GM13976 (cell line): ENCODE results near the gene CRYL1.

Experiments used
- DNase-seq: peaks from one replicate; pipeline ENCODE4 v3.0.0; 2012; ENCODE audit warnings: low spot score
- in situ Hi-C: fragments of 300-500 bp; cut with MboI; formaldehyde crosslinking; loops from one replicate; pipeline ENCODE4 v1.12.0; 2022; ENCODE audit warnings: low sequenced_read_pairs, mixed read lengths, inconsistent platforms; ENCODE audit not compliant: unreplicated experiment
- TF ChIP-seq, protein P1 (sequence below): IDR thresholded peaks from 2 replicates; pipeline ENCODE4 v1.5.1; 2012; ENCODE audit warnings: borderline replicate concordance, mild to moderate bottlenecking; ENCODE audit not compliant: insufficient read depth; ENCODE audit errors: extremely low read depth, missing control alignments, control extremely low read depth

Gene CRYL1

DNA sequence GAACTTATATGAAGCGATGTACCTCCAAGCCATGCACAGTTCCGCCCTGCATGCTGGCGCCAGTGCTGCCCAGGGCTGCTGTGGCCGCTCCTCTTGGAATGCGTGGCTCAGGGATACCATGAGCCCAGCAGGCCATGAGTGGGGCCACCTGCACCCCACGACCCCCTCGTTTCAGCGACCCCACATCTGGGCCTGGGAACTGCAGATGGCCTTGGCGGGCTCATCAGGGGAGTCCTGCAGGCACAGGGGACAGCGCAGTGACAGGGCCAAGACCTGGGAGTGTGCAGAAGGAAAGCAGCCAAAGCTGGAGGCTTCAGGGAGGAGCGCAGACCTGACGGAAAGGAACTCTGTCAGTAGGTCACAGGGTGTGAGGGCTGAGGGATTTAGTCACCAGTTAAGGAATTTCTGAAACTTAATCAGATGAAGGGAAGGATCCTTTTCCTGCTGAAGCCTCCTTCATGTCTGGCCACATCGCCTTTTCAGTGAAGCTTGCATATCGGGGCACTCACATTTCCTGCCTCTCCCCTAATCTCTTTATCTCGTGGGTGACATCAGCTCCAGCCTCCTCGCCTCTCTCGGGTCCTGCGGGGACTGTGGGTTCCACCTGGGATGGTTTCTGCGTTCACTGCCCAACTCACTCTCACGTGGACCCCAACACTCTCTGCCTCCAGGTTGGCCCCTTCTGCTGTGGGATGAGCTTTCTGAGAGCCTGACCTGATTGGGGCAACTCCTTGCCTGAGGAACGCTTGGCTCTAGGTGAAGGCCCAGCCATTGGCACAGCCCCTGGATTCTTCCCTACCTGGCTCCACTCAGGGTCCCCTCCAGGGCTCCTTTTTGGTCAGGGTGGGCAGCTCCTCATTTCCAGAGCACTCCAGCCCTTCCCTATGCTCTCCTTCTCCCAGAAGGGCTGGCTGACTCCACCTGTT lies 123.5 kb downstream of the CRYL1 start:
- no peak for DNase-seq
- in situ Hi-C loops = no loop called here
- TF ChIP-seq, protein P1, sequence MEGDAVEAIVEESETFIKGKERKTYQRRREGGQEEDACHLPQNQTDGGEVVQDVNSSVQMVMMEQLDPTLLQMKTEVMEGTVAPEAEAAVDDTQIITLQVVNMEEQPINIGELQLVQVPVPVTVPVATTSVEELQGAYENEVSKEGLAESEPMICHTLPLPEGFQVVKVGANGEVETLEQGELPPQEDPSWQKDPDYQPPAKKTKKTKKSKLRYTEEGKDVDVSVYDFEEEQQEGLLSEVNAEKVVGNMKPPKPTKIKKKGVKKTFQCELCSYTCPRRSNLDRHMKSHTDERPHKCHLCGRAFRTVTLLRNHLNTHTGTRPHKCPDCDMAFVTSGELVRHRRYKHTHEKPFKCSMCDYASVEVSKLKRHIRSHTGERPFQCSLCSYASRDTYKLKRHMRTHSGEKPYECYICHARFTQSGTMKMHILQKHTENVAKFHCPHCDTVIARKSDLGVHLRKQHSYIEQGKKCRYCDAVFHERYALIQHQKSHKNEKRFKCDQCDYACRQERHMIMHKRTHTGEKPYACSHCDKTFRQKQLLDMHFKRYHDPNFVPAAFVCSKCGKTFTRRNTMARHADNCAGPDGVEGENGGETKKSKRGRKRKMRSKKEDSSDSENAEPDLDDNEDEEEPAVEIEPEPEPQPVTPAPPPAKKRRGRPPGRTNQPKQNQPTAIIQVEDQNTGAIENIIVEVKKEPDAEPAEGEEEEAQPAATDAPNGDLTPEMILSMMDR = no peak

DNA sequence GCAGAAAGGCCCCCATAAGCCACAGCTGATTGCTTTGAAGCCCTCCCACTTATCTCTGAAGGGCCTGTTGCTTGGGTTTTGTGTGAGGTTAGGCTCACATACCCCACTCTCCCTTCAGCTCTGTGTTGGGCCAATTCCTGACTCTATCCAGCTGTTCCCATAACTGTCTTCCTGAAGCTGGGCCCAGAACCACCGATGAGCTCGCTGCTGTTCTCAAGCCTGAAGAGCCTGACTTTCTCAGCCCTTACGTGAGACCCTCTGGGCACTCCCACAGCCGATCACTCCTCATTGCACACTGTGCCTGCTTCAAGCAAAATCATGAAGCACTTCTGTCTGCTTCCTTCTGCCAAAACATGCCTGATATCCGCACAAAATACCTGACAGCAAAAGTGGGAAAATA lies 124.1 kb downstream of the CRYL1 start:
- TF ChIP-seq, protein P1 = no peak
- no peak for DNase-seq
- in situ Hi-C loops = no loop called here

DNA sequence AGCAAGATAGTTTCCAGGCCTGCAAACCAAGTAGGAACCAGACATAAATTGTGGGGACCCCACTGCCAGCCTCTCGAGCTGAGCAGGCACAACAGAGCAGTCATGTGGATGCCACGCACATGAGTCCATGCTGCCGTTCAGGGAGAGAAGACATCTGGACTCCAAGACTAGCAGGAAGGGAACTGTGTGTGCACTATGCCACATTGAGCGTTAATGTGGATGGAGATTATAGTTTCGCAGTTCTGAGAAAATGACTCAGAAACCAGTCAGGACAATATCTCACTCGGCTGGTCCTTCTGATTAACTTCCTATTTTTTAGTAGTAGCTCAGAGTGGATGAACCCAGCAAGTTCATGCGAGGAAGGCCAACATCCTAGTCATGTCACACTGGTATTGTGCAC lies 124.9 kb downstream of the CRYL1 start:
- in situ Hi-C loops = no loop called here
- DNase-seq = no peak
- TF ChIP-seq, protein P1 = no peak

DNA sequence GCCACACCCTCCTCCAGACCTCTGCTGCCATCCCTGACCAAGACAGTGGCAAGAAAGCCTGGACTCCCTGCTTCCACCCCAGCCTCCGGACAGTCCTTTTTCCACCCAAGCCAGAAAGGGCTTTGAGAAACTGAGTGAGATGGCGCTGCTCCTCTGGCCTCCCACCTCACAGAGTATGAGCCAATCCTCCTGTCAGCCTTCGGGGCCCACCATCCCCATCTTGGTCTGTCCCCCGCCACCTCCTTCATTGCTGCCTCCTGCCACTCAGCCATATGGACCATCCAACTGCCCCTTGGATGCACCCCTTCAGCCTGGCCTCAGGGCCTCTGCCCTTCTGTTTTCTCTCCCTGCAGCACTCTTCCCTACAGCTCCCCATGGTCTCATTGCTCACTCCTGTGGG lies 125.7 kb downstream of the CRYL1 start:
- no peak for DNase-seq
- TF ChIP-seq, protein P1 = no peak
- in situ Hi-C loops = no loop called here

DNA sequence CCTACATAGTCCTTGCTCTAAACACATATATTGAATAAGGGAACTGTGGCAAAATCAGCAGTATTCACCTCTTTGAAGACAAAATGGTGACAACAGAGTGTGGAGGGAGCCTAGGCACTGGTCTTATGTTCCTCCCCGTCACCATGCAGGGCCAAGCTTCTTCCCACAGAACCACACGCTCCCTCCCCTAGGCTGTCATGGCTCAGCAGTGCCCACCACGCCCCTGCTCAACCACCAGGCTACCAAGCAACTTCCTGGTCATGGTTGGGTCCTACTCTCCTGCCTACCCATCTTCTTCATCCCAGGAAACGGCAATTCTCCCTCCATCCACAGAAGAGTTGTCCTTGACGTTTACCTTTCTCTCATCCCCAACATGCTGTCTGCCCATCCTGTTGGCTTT lies 126.1 kb downstream of the CRYL1 start:
- DNase-seq = no peak
- in situ Hi-C loops = no loop called here
- TF ChIP-seq, protein P1 = no peak

DNA sequence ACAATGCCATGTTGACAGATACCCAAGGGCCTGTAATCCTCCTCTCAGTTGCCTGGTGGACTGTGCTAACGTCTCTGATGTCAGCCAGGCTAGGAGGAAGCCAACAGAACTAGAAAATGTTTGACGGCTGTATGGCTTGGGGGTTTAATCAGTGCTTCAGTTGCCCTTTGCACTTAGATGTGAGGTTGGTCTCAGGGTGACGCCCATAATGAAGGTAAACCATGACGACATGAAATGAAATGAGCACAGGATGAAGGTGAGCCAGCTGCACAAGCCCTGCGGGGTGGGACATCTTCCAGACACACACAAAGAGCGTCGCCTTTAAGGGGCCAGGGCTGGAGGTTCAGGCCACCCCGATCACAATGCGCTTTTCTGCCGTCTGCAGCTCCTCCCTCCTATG lies 127.2 kb downstream of the CRYL1 start:
- TF ChIP-seq, protein P1 = no peak
- no peak for DNase-seq
- in situ Hi-C loops = no loop called here
